Smooth muscle cell (in vitro differentiated cells): Measurements from ENCODE around the gene ZNF546. TPM values are rescaled to one million over a fixed set of nuclear protein-coding genes. Genes with fewer than 3 reads are reported as not detected.

Experiments used
- DNase-seq: peaks from one replicate; lab custom pipeline; 2025; ENCODE audit not compliant: unreplicated experiment; lab: John Stamatoyannopoulos, UW
- H2AFZ ChIP-seq: fragments of 200-600 bp; sonication (generic); 2 replicates; pipeline ENCODE4 v1.6.0; 2016; ENCODE audit warnings: antibody characterized with exemption, low read depth, mild to moderate bottlenecking
- H3F3A ChIP-seq: fragments of 200-600 bp; sonication (generic); 2 replicates; pipeline ENCODE4 v1.6.0; 2017; ENCODE audit warnings: antibody characterized with exemption, low read depth
- H3K27ac ChIP-seq: fragments of 200-600 bp; sonication (generic); 2 replicates; pipeline ENCODE4 v1.5.1; 2016; ENCODE audit warnings: low read depth, mild to moderate bottlenecking
- H3K27me3 ChIP-seq: fragments of 200-600 bp; sonication (generic); 2 replicates; pipeline ENCODE4 v1.6.1; 2016; ENCODE audit warnings: low read depth, mild to moderate bottlenecking
- H3K36me3 ChIP-seq: fragments of 200-600 bp; sonication (generic); 2 replicates; pipeline ENCODE4 v1.5.1; 2016; ENCODE audit warnings: low read depth
- H3K4me1 ChIP-seq: fragments of 200-600 bp; sonication (generic); 2 replicates; pipeline ENCODE4 v1.5.1; 2016; ENCODE audit warnings: low read depth
- H3K4me2 ChIP-seq: fragments of 200-600 bp; sonication (generic); 2 replicates; pipeline ENCODE4 v1.6.0; 2016; ENCODE audit warnings: mild to moderate bottlenecking
- H3K4me3 ChIP-seq: fragments of 200-600 bp; sonication (generic); 2 replicates; pipeline ENCODE4 v1.5.1; 2016; ENCODE audit warnings: mild to moderate bottlenecking
- H3K79me2 ChIP-seq: fragments of 200-600 bp; sonication (generic); 2 replicates; pipeline ENCODE4 v1.6.0; 2016; ENCODE audit warnings: low read depth, mild to moderate bottlenecking
- H3K9ac ChIP-seq: fragments of 200-600 bp; sonication (generic); 2 replicates; pipeline ENCODE4 v1.6.0; 2016; ENCODE audit warnings: low read depth
- H3K9me3 ChIP-seq: fragments of 200-600 bp; sonication (generic); replicated peaks from 2 replicates; pipeline ENCODE4 v1.5.1; 2016; ENCODE audit warnings: low read depth
- H4K20me1 ChIP-seq: fragments of 200-600 bp; sonication (generic); 2 replicates; pipeline ENCODE4 v1.6.0; 2016; ENCODE audit warnings: low read depth
- CTCF ChIP-seq: fragments of 200-600 bp; sonication (generic); IDR thresholded peaks from 2 replicates; pipeline ENCODE4 v1.5.1; 2017; ENCODE audit warnings: borderline replicate concordance, mild to moderate bottlenecking, antibody characterized with exemption; ENCODE audit not compliant: insufficient read depth, poor library complexity, severe bottlenecking
- whole genome bisulfite sequencing: methylation state at CpG from one replicate; pipeline ENCODE4 v1.1.7; 2016; ENCODE audit warnings: low lambda C conversion rate; 5-methylcytosine and 5-hydroxymethylcytosine counted together
- polyA plus RNA-seq: library from polyadenylated mRNA; unstranded; fragments of >200 nt; fragmentation: Nextera tagmentation; extraction: Ambion mirVana; gene quantifications from 2 replicates; pipeline ENCODE4 v1.2.1, GENCODE V29; 2016
- total RNA-seq: library from RNA; depleted of rRNA; stranded (reverse); fragments of >200 nt; gene quantifications from 2 replicates; pipeline ENCODE4 v1.2.3, GENCODE V29; 2014

Gene ZNF546
- total and polyA plus RNA-seq, 2 experiments from 2014 or later: 2.1 to 4.7 TPM

GRCh38 chr19:40053491-40053890 is 56.6 kb downstream of the ZNF546 start:
- Histone ChIP-seq H3K9ac (no peak overlapping the region), H3K27me3 (no peaks in the 10 kb centered on the region), H4K20me1 (no peaks in the 10 kb centered on the region), H3K4me3 (no peak overlapping the region), H3K79me2 (peaks cover 40% of the 10 kb centered on the region), H2AFZ (no peak overlapping the region), H3F3A (no peaks in the 10 kb centered on the region), H3K4me1 (peaks cover 7% of the 10 kb centered on the region), H3K27ac (no peak overlapping the region), H3K9me3 (no peaks in the 10 kb centered on the region), H3K4me2 (no peak overlapping the region), H3K36me3 (peaks cover 9% of the 10 kb centered on the region)
- 98% methylated on average over 2 of the region's 2 CpGs for WGBS
- no peak for TF ChIP-seq CTCF
- no peak for DNase-seq

GRCh38 chr19:40054632-40055031 is 57.8 kb downstream of the ZNF546 start:
- Histone ChIP-seq H3K36me3 (peaks cover 2% of the 10 kb centered on the region), H3K4me2 (peak overlapping the region; percentile 98), H3K9ac (no peak overlapping the region), H3K27ac (no peak overlapping the region), H2AFZ (no peak overlapping the region), H3K79me2 (peaks cover 40% of the 10 kb centered on the region), H3K4me3 (peak overlapping the region; percentile 87), H3K27me3 (no peaks in the 10 kb centered on the region), H3K9me3 (peaks cover 6% of the 10 kb centered on the region), H4K20me1 (no peaks in the 10 kb centered on the region), H3F3A (no peaks in the 10 kb centered on the region), H3K4me1 (peaks cover 7% of the 10 kb centered on the region)
- TF ChIP-seq CTCF: no peak
- no peak for DNase-seq
- 91% methylated on average over 9 of the region's 9 CpGs for WGBS

- Histone ChIP-seq H2AFZ (no peak overlapping the region), H3K9ac (no peak overlapping the region), H4K20me1 (no peaks in the 10 kb centered on the region), H3K79me2 (peaks cover 40% of the 10 kb centered on the region), H3K27me3 (no peaks in the 10 kb centered on the region), H3K27ac (no peak overlapping the region), H3K4me3 (peak overlapping the region; percentile 87), H3K4me2 (peak overlapping the region; percentile 98), H3F3A (no peaks in the 10 kb centered on the region), H3K9me3 (peaks cover 10% of the 10 kb centered on the region), H3K4me1 (peaks cover 7% of the 10 kb centered on the region), H3K36me3 (peaks cover 5% of the 10 kb centered on the region)
- WGBS: 36% methylated on average over 10 of the region's 10 CpGs
- no peak for DNase-seq
- no peak for TF ChIP-seq CTCF
These were observed 58.2 kb downstream of the ZNF546 start for GRCh38 chr19:40055049-40055448.

GRCh38 chr19:40055832-40056504 is 59.1 kb downstream of the ZNF546 start, which contains the start of gene ZNF780B:
TSS of gene ZNF780B (minus strand) at chr19:40056231. CDS start at chr19:40050332, 5,899 bp downstream.
- Histone ChIP-seq H3K36me3 (peaks cover 7% of the 10 kb centered on the region), H4K20me1 (no peaks in the 10 kb centered on the region), H3K4me3 (peak within 1 kb of the TSS; percentile 87), H3K79me2 (peaks cover 34% of the 10 kb centered on the region), H3K27me3 (no peaks in the 10 kb centered on the region), H3K4me1 (peaks cover 7% of the 10 kb centered on the region), H3K4me2 (peak within 1 kb of the TSS; percentile 98), H3F3A (no peaks in the 10 kb centered on the region), H3K9me3 (peaks cover 11% of the 10 kb centered on the region), H3K9ac (peak within 1 kb of the TSS; percentile 42), H3K27ac (peak within 1 kb of the TSS; percentile 18), H2AFZ (peak within 1 kb of the TSS; percentile 95)
- DNase-seq: no peak
- WGBS: 2% methylated on average over 41 of the region's 41 CpGs
- no peak for TF ChIP-seq CTCF
